IMR-90 (cell line): ENCODE results near the gene CTNNA2. TPM values are rescaled to one million over a fixed set of nuclear protein-coding genes. Genes with fewer than 3 reads are reported as not detected.

Source experiments
- ATAC-seq: fragments of 200-7000 bp; cut with Tn5 transposase; 2 replicates; pipeline ENCODE4 v1.9.1; 2020; ENCODE audit warnings: low read depth, mild to moderate bottlenecking, moderate library complexity
- BruUV-seq: library from RNA; stranded (reverse); fragments of 400-500 nt; replicated peaks from 2 replicates; lab custom pipeline; 2021; lab: Mats Ljungman, UMichigan
- CTCF ChIA-PET: fragments of 300-600 bp; formaldehyde crosslinking; extraction: SDS; loops from one replicate; lab custom pipeline; 2021; ENCODE audit warnings: antibody characterized with exemption; lab: Yijun Ruan, JAX
- POLR2A ChIA-PET: fragments of 300-600 bp; sonication (Branson Sonifier 250); formaldehyde crosslinking; loops from one replicate; lab custom pipeline; 2022; ENCODE audit warnings: antibody characterized with exemption; ENCODE audit not compliant: unreplicated experiment; lab: Charles Lee
- DNase-seq: peaks from one replicate; pipeline ENCODE4 v3.0.0; 2013
- H2AFZ ChIP-seq: replicated peaks from 2 replicates; pipeline ENCODE3; 2013; ENCODE audit warnings: low read length, mild to moderate bottlenecking; ENCODE audit not compliant: poor library complexity
- H2AK5ac ChIP-seq: 2 replicates; pipeline ENCODE4 v1.6.1; 2013; ENCODE audit warnings: low read depth, low read length, inconsistent platforms
- H2AK9ac ChIP-seq: replicated peaks from 2 replicates; pipeline ENCODE3; 2013; ENCODE audit warnings: mild to moderate bottlenecking, low read depth, low read length, moderate library complexity; ENCODE audit not compliant: poor library complexity
- H2BK120ac ChIP-seq: 2 replicates; pipeline ENCODE4 v1.6.1; 2013; ENCODE audit warnings: low read depth, low read length, inconsistent platforms
- H2BK15ac ChIP-seq: 3 replicates; pipeline ENCODE4 v1.6.1; 2013; ENCODE audit warnings: low read depth, low read length, inconsistent platforms
- H2BK20ac ChIP-seq: 2 replicates; pipeline ENCODE4 v1.6.1; 2013; ENCODE audit warnings: low read depth, mild to moderate bottlenecking, inconsistent platforms, low read length, moderate library complexity
- H2BK5ac ChIP-seq: 2 replicates; pipeline ENCODE4 v1.6.1; 2013; ENCODE audit warnings: mild to moderate bottlenecking, low read depth, low read length, inconsistent platforms; ENCODE audit not compliant: poor library complexity, severe bottlenecking
- H3K14ac ChIP-seq: replicated peaks from 2 replicates; pipeline ENCODE4 v1.6.1; 2013; ENCODE audit warnings: low read depth, low read length, inconsistent platforms
- H3K18ac ChIP-seq: 2 replicates; pipeline ENCODE4 v1.6.1; 2013; ENCODE audit warnings: low read depth, low read length, control low read depth
- H3K23ac ChIP-seq: 2 replicates; pipeline ENCODE4 v1.6.1; 2013; ENCODE audit warnings: low read depth, low read length, inconsistent platforms
- H3K27ac ChIP-seq: 2 replicates; pipeline ENCODE4 v1.5.1; 2013; ENCODE audit warnings: mild to moderate bottlenecking, control low read depth, low read length; ENCODE audit not compliant: insufficient read depth
- H3K27me3 ChIP-seq: 2 replicates; pipeline ENCODE4 v1.6.1; 2013; ENCODE audit warnings: low read length; ENCODE audit not compliant: control insufficient read depth, insufficient read depth
- H3K36me3 ChIP-seq: 2 replicates; pipeline ENCODE4 v1.6.1; 2013; ENCODE audit warnings: low read length, mixed read lengths; ENCODE audit not compliant: control insufficient read depth, insufficient read depth
- H3K4ac ChIP-seq: 2 replicates; pipeline ENCODE4 v1.6.1; 2013; ENCODE audit warnings: low read depth, low read length, inconsistent platforms
- H3K4me1 ChIP-seq: 2 replicates; pipeline ENCODE4 v1.6.1; 2013; ENCODE audit warnings: low read length, mixed read lengths; ENCODE audit not compliant: control insufficient read depth, insufficient read depth
- H3K4me2 ChIP-seq: 2 replicates; pipeline ENCODE4 v1.6.1; 2013; ENCODE audit warnings: low read depth, mild to moderate bottlenecking, control low read depth, low read length, moderate library complexity
- H3K4me3 ChIP-seq: 2 replicates; pipeline ENCODE4 v1.5.1; 2013; ENCODE audit warnings: low read depth, mild to moderate bottlenecking, control low read depth, low read length, moderate library complexity; ENCODE audit not compliant: insufficient read depth
- H3K56ac ChIP-seq: 2 replicates; pipeline ENCODE4 v1.6.1; 2013; ENCODE audit warnings: low read length, inconsistent platforms; ENCODE audit not compliant: insufficient read depth; ENCODE audit errors: extremely low read depth
- H3K79me1 ChIP-seq, 2 experiments: 2 replicates each; pipeline ENCODE4 v1.6.1; 2013; ENCODE audit warnings: low read length in 2 of 2, inconsistent platforms in 1 of 2, low read depth in 1 of 2
- H3K9ac ChIP-seq: 2 replicates; pipeline ENCODE4 v1.6.1; 2013; ENCODE audit warnings: low read depth, low read length, control low read depth
- H3K9me1 ChIP-seq: 2 replicates; pipeline ENCODE4 v1.6.1; 2013; ENCODE audit warnings: low read length, inconsistent platforms; ENCODE audit not compliant: insufficient read depth
- H3K9me3 ChIP-seq: 2 replicates; pipeline ENCODE4 v1.6.1; 2013; ENCODE audit warnings: low read length; ENCODE audit not compliant: control insufficient read depth, insufficient read depth
- H4K20me1 ChIP-seq: 2 replicates; pipeline ENCODE4 v1.6.1; 2013; ENCODE audit warnings: low read length, inconsistent platforms; ENCODE audit not compliant: insufficient read depth
- H4K5ac ChIP-seq: 2 replicates; pipeline ENCODE4 v1.6.1; 2013; ENCODE audit warnings: mild to moderate bottlenecking, low read depth, low read length, control low read depth
- H4K8ac ChIP-seq, 2 experiments: 2 replicates each; pipeline ENCODE4 v1.6.1; 2013; ENCODE audit warnings: low read depth in 2 of 2, low read length in 2 of 2, control low read depth in 1 of 2, inconsistent platforms in 1 of 2
- H4K91ac ChIP-seq: 2 replicates; pipeline ENCODE4 v1.6.1; 2013; ENCODE audit warnings: low read depth, low read length, inconsistent platforms; ENCODE audit not compliant: insufficient read depth
- BHLHE40 ChIP-seq: fragments of 150-350 bp; IDR thresholded peaks from 2 replicates; pipeline ENCODE4 v1.6.1; 2016; ENCODE audit warnings: mild to moderate bottlenecking, low read depth, low read length
- CEBPB ChIP-seq: IDR thresholded peaks from 2 replicates; pipeline ENCODE4 v1.6.1; 2012; ENCODE audit warnings: low read depth, low read length, improper control_type of control experiment
- CHD1 ChIP-seq: IDR thresholded peaks from 2 replicates; pipeline ENCODE4 v1.6.1; 2012; ENCODE audit warnings: low read depth, low read length, improper control_type of control experiment
- FOS ChIP-seq: fragments of 150-350 bp; IDR thresholded peaks from 2 replicates; pipeline ENCODE4 v1.6.1; 2016; ENCODE audit warnings: low read depth, low read length
- MAFK ChIP-seq: IDR thresholded peaks from 2 replicates; pipeline ENCODE4 v1.6.1; 2012; ENCODE audit warnings: low read depth, low read length, improper control_type of control experiment
- MXI1 ChIP-seq: IDR thresholded peaks from 2 replicates; pipeline ENCODE4 v1.6.1; 2012; ENCODE audit warnings: low read depth, mild to moderate bottlenecking, low read length, moderate library complexity, borderline replicate concordance
- NFE2L2 ChIP-seq: fragments of 150-350 bp; IDR thresholded peaks from 2 replicates; pipeline ENCODE4 v1.6.1; 2016; ENCODE audit warnings: low read depth, mild to moderate bottlenecking, low read length
- RAD21 ChIP-seq: IDR thresholded peaks from 2 replicates; pipeline ENCODE4 v1.6.1; 2012; ENCODE audit warnings: low read length, improper control_type of control experiment
- RFX5 ChIP-seq: IDR thresholded peaks from 2 replicates; pipeline ENCODE4 v1.8.0; 2012; ENCODE audit warnings: low read depth, mild to moderate bottlenecking, low read length, moderate library complexity
- SMC3 ChIP-seq: fragments of 150-350 bp; IDR thresholded peaks from 2 replicates; pipeline ENCODE4 v1.6.1; 2016; ENCODE audit warnings: low read depth, mild to moderate bottlenecking, antibody characterized with exemption, low read length, moderate library complexity
- whole genome bisulfite sequencing, 2 experiments: methylation state at CpG; one replicate each; pipeline versions ENCODE4 v1.1.5 to v1.1.7; 2013; ENCODE audit warnings: missing lambda C conversion rate in 2 of 2; ENCODE audit not compliant: insufficient read length in 1 of 2; ENCODE audit errors: extremely low coverage in 2 of 2; 5-methylcytosine and 5-hydroxymethylcytosine counted together
- dilution Hi-C: fragments of 300-500 bp; cut with HindIII; formaldehyde crosslinking; loops from one replicate; pipeline ENCODE4 v1.14.3; 2018; ENCODE audit warnings: low sequenced_read_pairs; ENCODE audit not compliant: unreplicated experiment
- in situ Hi-C: fragments of 300-500 bp; cut with MboI; formaldehyde crosslinking; loops from 3 replicates; pipeline ENCODE4 v1.14.3; 2019; ENCODE audit warnings: low sequenced_read_pairs, inconsistent platforms, mixed read lengths
- intact Hi-C: fragments of 100-400 bp; cut with micrococcal nuclease; formaldehyde crosslinking; loops from 2 replicates; pipeline ENCODE4 v1.10.0; 2022
- polyA plus RNA-seq, 3 experiments: library from polyadenylated mRNA; depleted of rRNA; stranded (reverse); fragments of >200 nt; gene quantifications; 2 replicates each; pipeline ENCODE4 v1.2.3, GENCODE V29; 2012; ENCODE audit warnings: low replicate concordance in 1 of 3
- total RNA-seq: library from RNA; depleted of rRNA; stranded (reverse); fragments of >200 nt; gene quantifications from 2 replicates; pipeline ENCODE4 v1.2.3, GENCODE V29; 2012
- TF ChIP-seq, protein P1 (sequence below): conservative IDR thresholded peaks from 2 replicates; pipeline ENCODE4 v1.5.1; 2012; ENCODE audit warnings: mild to moderate bottlenecking, low read depth, low read length, improper control_type of control experiment
- TF ChIP-seq, protein P2 (sequence below): fragments of 150-350 bp; IDR thresholded peaks from 2 replicates; pipeline ENCODE4 v1.6.1; 2017; ENCODE audit warnings: mild to moderate bottlenecking, antibody characterized with exemption, low read length, low read depth

The CTNNA2 gene
- total and polyA plus RNA-seq, 2 of the 4 experiments (the other 2 are of a cell fraction) = not detected

DNA sequence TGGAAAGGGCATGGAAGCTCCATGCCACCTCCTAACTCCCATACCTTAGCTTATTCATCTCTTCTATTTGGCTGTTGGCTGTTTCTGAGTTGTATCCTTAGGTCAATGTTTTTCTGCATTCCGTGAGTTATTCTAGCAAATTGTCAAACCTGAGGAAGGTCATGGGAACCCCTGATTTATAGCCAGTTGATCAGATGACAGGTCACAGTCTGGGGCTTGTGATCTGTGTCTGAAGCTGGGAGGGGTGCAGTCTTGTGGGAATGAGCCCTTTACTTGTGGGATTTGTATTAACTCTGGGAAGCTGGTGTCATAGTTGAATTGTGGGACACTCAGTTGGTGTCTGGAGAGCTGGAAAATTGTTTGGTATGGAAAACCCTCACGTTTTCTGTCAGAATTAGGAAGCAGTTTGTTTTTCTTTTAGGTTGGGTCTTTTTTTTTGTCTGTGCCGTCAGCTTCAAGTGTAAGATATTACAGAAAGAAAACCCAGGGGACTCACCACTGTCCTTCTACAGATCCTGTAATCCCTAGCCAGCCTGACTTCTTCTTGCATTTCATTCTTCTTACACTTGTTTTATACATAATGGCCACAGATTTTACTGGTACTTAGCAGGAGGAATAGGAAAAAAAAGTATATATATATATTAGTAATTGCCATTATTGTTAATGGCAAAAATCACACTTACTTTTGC, 653.8 kb downstream of the CTNNA2 start:
- Histone ChIP-seq H3K4me1 (no peaks in the 10 kb centered on the region), H2AK9ac (no peak overlapping the region), H4K20me1 (no peaks in the 10 kb centered on the region), H3K4ac (no peak overlapping the region), H4K5ac (no peak overlapping the region), H3K9me1 (no peaks in the 10 kb centered on the region), H2BK20ac (no peak overlapping the region), H3K36me3 (no peaks in the 10 kb centered on the region), H4K8ac (no peak overlapping the region), H3K18ac (no peak overlapping the region), H2BK5ac (no peak overlapping the region), H3K27ac (no peak overlapping the region), H3K23ac (no peak overlapping the region), H3K56ac (no peak overlapping the region), H3K27me3 (no peaks in the 10 kb centered on the region), H2AK5ac (no peak overlapping the region), H3K9ac (no peak overlapping the region), H3K14ac (no peak overlapping the region), H3K4me2 (no peak overlapping the region), H3K9me3 (no peaks in the 10 kb centered on the region), H2BK15ac (no peak overlapping the region), H3K4me3 (no peak overlapping the region), H2AFZ (no peak overlapping the region), H2BK120ac (no peak overlapping the region), H3K79me1 (no peaks in the 10 kb centered on the region), H4K91ac (no peak overlapping the region)
- POLR2A ChIA-PET = no interaction called here
- intact Hi-C loops = loop anchor here (5.0 kb wide), 1 partner anchor 84 kb away; no protein-coding TSS in a partner anchor
- no peak for TF ChIP-seq CEBPB
- TF ChIP-seq RAD21 = no peak
- no peak for TF ChIP-seq SMC3
- no peak for TF ChIP-seq CHD1
- TF ChIP-seq MXI1 = no peak
- TF ChIP-seq BHLHE40 = no peak
- TF ChIP-seq, protein P1, sequence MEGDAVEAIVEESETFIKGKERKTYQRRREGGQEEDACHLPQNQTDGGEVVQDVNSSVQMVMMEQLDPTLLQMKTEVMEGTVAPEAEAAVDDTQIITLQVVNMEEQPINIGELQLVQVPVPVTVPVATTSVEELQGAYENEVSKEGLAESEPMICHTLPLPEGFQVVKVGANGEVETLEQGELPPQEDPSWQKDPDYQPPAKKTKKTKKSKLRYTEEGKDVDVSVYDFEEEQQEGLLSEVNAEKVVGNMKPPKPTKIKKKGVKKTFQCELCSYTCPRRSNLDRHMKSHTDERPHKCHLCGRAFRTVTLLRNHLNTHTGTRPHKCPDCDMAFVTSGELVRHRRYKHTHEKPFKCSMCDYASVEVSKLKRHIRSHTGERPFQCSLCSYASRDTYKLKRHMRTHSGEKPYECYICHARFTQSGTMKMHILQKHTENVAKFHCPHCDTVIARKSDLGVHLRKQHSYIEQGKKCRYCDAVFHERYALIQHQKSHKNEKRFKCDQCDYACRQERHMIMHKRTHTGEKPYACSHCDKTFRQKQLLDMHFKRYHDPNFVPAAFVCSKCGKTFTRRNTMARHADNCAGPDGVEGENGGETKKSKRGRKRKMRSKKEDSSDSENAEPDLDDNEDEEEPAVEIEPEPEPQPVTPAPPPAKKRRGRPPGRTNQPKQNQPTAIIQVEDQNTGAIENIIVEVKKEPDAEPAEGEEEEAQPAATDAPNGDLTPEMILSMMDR = no peak
- TF ChIP-seq, protein P2, sequence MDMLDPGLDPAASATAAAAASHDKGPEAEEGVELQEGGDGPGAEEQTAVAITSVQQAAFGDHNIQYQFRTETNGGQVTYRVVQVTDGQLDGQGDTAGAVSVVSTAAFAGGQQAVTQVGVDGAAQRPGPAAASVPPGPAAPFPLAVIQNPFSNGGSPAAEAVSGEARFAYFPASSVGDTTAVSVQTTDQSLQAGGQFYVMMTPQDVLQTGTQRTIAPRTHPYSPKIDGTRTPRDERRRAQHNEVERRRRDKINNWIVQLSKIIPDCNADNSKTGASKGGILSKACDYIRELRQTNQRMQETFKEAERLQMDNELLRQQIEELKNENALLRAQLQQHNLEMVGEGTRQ = no peak
- no peak for TF ChIP-seq NFE2L2
- no peak for TF ChIP-seq FOS
- TF ChIP-seq RFX5 = no peak
- TF ChIP-seq MAFK = no peak
- CTCF ChIA-PET = interaction anchor here (1.0 to 1.1 kb wide), 2 partner anchors 12 kb away, joined by 3 read pairs; no protein-coding TSS in a partner anchor
- ATAC-seq = no peak
- dilution Hi-C loops = no loop called here
- BruUV-seq = no TSS peak
- DNase-seq = no peak
- WGBS, 2 experiments = no CpG with 5 or more reads among the region's 3 CpGs
- in situ Hi-C loops = no loop called here
